ENCODE data around the gene DHX29. TPM values are rescaled to one million over a fixed set of nuclear protein-coding genes. Genes with fewer than 3 reads are reported as not detected.
A peak's percentile ranks its signal among the peaks of the same experiment; 100 is the strongest.

Gene DHX29
- total RNA-seq, 4 donors from 2014 or later = 9.4 to 33.0 (median 17.6) TPM

- TF ChIP-seq POLR2A (IDR thresholded peaks at IDR 0.05) (no peak), POLR2AphosphoS5 (IDR thresholded peaks at IDR 0.05) (no peak), CTCF (IDR thresholded peaks at IDR 0.05) (no peak)
- H3K36me3 ChIP-seq = peaks cover 0 to 2% (median 0%) of the 10 kb centered on the region in 4 donors
- WGBS, 2 donors (ENCODE audit: low coverage in 1 of 2) = 41 to 43% methylated on average over 1 of the region's 1 CpG
- H3K4me3 ChIP-seq = no peak overlapping the region
- peaks cover 0 to 10% of the 10 kb centered on the region in 2 donors for H3K9me3 ChIP-seq
- in situ Hi-C loops (cut with MboI; ENCODE audit: low pct_ligation_motif_present in 1 of 4, low pct_unique_long_range_greater_than_20kb in 1 of 4, low sequenced_read_pairs in 3 of 4) (no loop called here), intact Hi-C loops (cut with DNase I; ENCODE audit: low total_unique reads) (no loop called here)
- H3K4me1 ChIP-seq = no peaks in the 10 kb centered on the region
- no peak overlapping the region for H3K27ac ChIP-seq
- no peaks in the 10 kb centered on the region for H3K27me3 ChIP-seq
- no peak for DNase-seq
Observed at GRCh38 chr5:55250064-55250463, 57.4 kb downstream of the DHX29 start.

GRCh38 chr5:55241746-55242145 lies 65.7 kb downstream of the DHX29 start:
- no peak for DNase-seq
- Histone ChIP-seq H3K27me3 (peaks cover 43% of the 10 kb centered on the region), H3K36me3 (no peaks in the 10 kb centered on the region), H3K27ac (no peak overlapping the region), H3K4me3 (no peak overlapping the region), H3K9me3 (no peaks in the 10 kb centered on the region), H3K4me1 (no peaks in the 10 kb centered on the region)
- WGBS, 2 donors (ENCODE audit: low coverage in 1 of 2) = 54 to 62% methylated on average over 3 to 4 of the region's 4 CpGs
- TF ChIP-seq CTCF (IDR thresholded peaks at IDR 0.05) (no peak), POLR2AphosphoS5 (IDR thresholded peaks at IDR 0.05) (no peak), EP300 (IDR thresholded peaks at IDR 0.05; ENCODE audit: low read depth) (no peak), POLR2A (IDR thresholded peaks at IDR 0.05) (no peak)
- in situ Hi-C loops (cut with MboI; ENCODE audit: low pct_ligation_motif_present in 1 of 4, low pct_unique_long_range_greater_than_20kb in 1 of 4, low sequenced_read_pairs in 3 of 4) = no loop called here
- intact Hi-C loops (cut with DNase I; ENCODE audit: low total_unique reads) = no loop called here

- Histone ChIP-seq H3K9me3 (no peaks in the 10 kb centered on the region), H3K27ac (no peak overlapping the region), H3K36me3 (no peaks in the 10 kb centered on the region), H3K4me1 (peaks cover 6 to 32% (median 31%) of the 10 kb centered on the region in 4 donors), H3K27me3 (peaks cover 89% of the 10 kb centered on the region), H3K4me3 (no peak overlapping the region)
- in situ Hi-C loops (cut with MboI; ENCODE audit: low pct_ligation_motif_present in 1 of 4, low pct_unique_long_range_greater_than_20kb in 1 of 4, low sequenced_read_pairs in 3 of 4) (loop anchor here in 2 of 4 donors (10.0 kb wide), 1 partner anchor 62 kb away; the partner anchor contains the start of gene CDC20B (in 2 of the 2)), intact Hi-C loops (cut with DNase I; ENCODE audit: low total_unique reads) (no loop called here)
- no peak for TF ChIP-seq POLR2A (IDR thresholded peaks at IDR 0.05)
- no peak for TF ChIP-seq EP300 (IDR thresholded peaks at IDR 0.05; ENCODE audit: low read depth)
- TF ChIP-seq POLR2AphosphoS5 (IDR thresholded peaks at IDR 0.05) = no peak
- TF ChIP-seq CTCF (IDR thresholded peaks at IDR 0.05) = no peak
- DNase-seq = no peak
- 50 to 72% methylated on average over 1 to 10 of the region's 10 CpGs for WGBS, 2 donors (ENCODE audit: low coverage in 1 of 2)
Observed at GRCh38 chr5:55236800-55237199, 70.7 kb downstream of the DHX29 start.

GRCh38 chr5:55234121-55234700 lies 73.3 kb downstream of the DHX29 start:
- peaks cover 16 to 42% (median 41%) of the 10 kb centered on the region in 4 donors for H3K4me1 ChIP-seq
- H3K9me3 ChIP-seq = no peaks in the 10 kb centered on the region
- peaks cover 95% of the 10 kb centered on the region for H3K27me3 ChIP-seq
- H3K36me3 ChIP-seq = no peaks in the 10 kb centered on the region
- in situ Hi-C loops (cut with MboI; ENCODE audit: low pct_ligation_motif_present in 1 of 4, low pct_unique_long_range_greater_than_20kb in 1 of 4, low sequenced_read_pairs in 3 of 4) (loop anchor here in 2 of 4 donors (10.0 kb wide), 1 partner anchor 59 kb away; the partner anchor contains the start of gene CDC20B (in 2 of the 2)), intact Hi-C loops (cut with DNase I; ENCODE audit: low total_unique reads) (no loop called here)
- 13% methylated on average over 30 of the region's 31 CpGs; no CpG with 5 or more reads in 1 of the 2 donors for WGBS, 2 donors (ENCODE audit: low coverage in 1 of 2)
- peak; percentile 9 to 55 (median 13) for TF ChIP-seq POLR2AphosphoS5 (IDR thresholded peaks at IDR 0.05)
- no peak for TF ChIP-seq CTCF (IDR thresholded peaks at IDR 0.05)
- H3K27ac ChIP-seq = peak overlapping the region; percentile 19 to 75 (median 47)
- peak overlapping the region; percentile 1 to 63 (median 35) for H3K4me3 ChIP-seq
- peak; percentile 83 for DNase-seq

Data from transverse colon (tissue), 4 donors.